Measurements from ENCODE around the gene TRIP13.
"Not testable (repeated sequence)": the region's sequence is repeated elsewhere in the genome, so short reads cannot be mapped to it uniquely, and the experiment has no call there.

TRIP13 gene

DNA sequence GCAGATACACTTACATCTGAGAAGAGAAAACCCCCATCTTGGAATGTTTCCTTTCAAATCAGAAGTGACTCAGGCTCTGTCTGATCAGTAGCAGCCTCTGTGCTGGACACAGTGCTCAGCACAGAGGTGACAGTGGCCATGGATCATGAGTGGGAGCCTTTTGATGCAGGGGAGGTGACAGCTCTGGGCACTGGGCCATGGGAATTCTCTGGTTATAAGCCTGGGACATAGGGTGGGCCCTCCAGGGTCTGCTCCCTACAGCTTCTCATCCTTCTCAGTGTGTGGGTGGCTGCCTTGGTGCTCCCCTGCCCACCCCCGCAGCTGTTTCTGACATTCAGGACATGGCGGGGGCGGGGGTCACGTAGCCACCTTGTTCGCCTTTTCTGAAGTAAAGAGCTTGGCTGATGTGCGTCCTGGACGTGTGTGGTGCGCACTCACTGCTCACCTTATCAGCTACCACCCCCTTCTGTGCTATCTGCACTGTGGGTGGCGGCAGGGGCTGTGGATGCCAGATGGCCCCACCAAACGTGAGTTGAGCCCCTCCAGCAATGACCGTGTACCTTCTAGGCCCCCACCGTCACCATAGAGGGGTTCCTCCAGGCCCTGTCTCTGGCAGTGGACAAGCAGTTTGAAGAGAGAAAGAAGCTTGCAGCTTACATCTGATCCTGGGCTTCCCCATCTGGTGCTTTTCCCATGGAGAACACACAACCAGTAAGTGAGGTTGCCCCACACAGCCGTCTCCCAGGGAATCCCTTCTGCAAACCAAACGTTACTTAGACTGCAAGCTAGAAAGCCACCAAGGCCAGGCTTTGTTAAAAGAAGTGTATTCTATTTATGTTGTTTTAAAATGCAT, 24.0 kb downstream of the TRIP13 start:
- H3K4me3 ChIP-seq (ENCODE audit: low read depth, low read length), result no peak overlapping the region

- H3K4me3 ChIP-seq (ENCODE audit: low read depth, low read length), result not testable (repeated sequence)
Observed at GRCh38 chr5:918717-919116, 26.0 kb downstream of the TRIP13 start.

DNA sequence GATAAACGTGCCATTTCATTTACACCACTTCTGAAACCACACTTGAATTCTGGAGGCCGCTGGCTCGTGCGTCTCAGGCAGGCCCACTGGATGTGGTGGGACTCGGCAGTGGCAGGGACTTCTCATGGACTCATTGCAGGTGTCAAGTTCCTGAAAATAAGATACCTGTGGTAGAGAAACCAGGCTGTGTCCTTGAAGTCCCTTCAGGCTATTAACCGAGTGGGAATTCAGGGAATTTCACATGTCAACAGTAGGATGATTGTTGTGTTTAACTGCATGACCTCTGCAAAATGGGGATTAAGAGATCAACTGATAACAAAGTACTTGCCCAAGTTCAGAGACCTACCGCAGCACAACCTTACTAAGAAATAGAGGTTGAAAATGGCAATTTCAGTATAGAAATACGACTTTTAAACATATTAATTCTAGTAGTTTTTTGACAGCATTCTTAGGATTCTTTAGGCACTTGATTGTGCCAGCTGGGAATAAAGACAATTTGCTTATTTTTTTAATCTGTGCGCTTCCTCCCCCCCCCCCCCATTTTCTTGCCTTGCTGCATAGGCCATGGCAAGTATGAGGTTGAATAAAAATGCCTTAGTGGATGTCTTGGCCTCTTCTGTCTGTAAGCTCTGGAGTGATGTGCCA, 26.8 kb downstream of the TRIP13 start:
- H3K4me3 ChIP-seq (ENCODE audit: low read depth, low read length), result no peak overlapping the region

GRCh38 chr5:920321-920720, 27.6 kb downstream of the TRIP13 start:
- H3K4me3 ChIP-seq (ENCODE audit: low read depth, low read length), result no peak overlapping the region

DNA sequence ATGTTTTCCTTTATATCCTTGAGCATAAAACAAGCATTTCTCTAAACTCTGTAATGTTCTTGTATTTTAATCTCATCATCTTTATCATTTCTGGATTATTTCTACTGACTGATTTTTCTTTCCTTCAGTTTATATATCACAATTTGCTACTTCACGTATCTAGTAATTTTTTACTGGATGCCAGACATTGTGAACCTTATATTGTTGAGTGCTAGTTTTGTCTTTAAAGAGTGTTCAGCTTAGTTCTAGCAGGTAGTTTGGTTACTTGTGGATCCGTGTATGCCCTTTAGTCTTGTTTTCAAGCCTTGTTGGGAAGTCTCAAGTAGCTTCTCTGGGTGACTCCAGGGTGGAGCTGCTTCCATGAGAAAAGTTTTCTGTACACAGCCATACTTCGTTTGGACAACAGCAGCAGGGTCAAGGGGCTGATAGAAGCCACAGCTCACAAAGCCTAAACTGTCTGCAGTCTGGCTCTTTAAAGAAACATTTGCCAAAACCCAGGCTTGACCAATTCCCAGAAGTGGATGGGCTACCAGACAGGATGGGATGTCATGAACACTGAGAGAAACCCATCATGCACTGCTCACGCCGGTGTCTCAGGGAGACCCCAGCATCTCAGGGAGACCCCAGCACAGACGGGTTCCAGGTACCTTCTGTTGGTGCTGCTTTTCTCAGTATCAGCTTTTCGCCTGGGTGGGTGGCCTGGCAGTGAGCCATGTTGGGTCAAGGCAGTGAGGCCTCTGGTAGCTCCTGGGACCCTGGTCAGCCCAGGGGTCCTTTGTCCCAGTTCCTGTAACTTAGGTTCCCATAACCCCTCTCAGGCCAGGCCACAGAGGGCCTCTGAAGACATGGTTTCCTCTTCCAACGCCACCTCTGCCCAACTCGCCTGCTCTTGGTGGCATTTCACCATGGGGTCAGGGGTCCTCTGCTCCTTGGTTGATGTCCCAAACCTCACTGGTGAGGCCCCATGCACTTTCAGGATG, 29.1 kb downstream of the TRIP13 start:
- H3K4me3 ChIP-seq (ENCODE audit: low read depth, low read length), result no peak overlapping the region

DNA sequence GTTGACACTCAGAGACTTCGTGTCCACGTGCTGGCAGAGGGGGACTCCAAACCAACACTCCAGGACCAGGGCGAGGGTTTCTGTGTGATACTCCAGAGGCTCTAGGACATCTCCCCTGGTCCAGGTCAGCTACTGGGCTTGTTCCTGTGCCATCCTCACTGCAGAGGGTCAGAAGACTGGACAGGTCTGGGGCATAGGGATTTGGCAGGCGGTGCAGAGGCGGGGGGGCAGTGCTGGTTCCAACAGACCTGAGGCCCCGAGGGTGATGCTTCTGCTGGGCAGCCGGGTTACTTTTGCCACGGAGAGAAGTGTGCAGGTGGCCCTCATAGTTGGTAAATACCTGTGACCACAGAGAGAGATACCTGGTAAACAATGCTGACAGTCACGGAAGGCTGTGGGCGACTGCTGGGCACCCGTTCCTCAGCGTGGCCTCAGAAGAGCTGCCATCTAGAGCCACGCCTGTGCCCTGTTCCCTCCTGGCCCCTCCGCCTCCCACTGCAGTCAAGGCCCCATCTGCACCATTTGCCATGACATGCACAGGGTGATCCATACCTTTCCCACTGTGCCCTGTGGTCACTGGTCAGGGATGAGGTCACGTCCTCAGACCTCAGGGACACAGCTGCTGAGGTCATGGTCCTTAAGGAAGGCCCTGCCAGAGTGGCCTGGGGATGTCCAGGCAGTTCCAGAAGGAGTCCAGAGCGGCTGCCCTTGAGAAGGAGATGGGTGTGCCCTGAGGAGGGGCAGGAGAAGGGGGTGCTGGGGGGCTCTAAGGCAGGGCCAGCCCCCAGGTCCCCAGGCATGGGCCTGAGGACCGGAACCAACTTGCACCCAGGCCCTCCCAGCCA, 30.0 kb downstream of the TRIP13 start:
- H3K4me3 ChIP-seq (ENCODE audit: low read depth, low read length), result no peak overlapping the region

GRCh38 chr5:923281-923873, 30.7 kb downstream of the TRIP13 start:
- H3K4me3 ChIP-seq (ENCODE audit: low read depth, low read length), result no peak overlapping the region

DNA sequence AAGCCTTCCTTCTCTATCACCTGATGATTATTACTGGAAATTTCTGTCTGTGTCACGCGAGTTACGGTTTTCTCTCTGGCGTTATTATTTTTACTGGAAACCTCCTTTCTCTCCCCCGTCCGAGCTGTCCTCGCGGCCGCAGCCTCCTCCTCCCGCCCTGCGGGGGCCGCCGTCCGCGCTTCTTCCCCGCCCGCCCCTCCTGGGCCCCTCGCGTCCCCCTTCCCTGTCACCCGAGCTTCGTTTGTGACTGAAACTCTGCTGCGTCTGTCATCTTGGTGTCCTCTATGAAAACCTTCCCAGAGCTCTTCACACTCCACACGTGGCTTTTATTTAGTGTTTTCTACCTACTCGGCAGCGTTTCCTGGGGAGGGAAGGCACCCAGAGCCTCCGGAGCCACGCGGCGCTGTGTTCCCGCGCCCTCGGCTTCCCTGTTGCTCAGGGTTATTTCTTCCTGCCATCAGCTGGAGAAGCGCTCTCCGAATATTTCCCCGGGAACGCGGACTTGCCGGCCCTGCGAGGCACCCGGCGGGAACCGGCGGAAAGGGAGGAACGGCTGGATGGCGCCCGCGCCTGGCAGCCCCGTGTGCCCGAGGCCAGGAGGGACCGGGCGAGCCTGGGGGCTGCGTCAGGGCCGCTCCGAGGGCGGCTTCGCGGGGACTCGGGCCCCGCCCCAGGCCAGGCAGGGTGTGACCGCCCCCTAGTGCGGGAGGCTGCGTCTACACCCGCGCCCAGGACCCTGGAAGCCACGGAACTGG, 33.9 kb downstream of the TRIP13 start:
- peak overlapping the region; percentile 10 for H3K4me3 ChIP-seq (ENCODE audit: low read depth, low read length)

DNA sequence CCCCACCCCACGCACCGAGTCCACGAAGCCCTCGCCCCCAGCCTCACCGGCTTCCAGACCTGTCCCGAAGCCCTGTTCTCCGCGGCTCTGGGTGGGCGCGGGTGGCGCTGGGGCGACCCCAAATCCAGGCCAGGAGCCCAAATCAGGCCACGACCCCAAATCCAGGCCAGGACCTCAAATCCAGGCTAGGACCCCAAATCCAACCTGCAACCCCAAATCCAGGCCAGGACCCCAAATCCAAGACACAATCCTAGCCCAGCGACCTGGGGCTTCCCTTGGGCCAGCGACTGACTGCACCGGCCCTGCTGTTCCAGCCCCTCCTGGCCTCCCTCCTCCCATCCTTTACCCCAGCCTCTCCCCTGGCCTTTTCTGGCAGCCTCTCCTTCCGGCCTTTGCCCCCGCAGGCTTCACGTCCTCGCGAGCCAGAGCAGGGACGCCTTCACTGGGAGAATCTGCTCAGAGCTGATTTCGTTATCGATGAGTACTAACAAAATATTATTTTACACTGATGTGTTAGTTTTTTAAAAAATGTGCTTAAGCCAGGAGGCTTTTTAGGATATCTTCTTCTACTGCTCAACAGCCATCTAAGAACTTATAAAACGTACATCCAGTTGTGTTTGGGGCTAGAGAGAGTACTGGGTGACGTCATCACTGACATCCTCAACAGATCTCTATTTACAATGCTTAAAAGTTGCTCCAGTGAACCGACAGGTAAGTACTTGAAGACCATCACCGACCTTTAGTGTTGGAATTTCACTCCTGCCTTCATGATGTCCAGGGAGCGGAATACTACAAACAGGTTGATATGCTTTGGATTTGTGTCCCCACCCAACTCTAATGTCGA, 34.7 kb downstream of the TRIP13 start:
- H3K4me3 ChIP-seq (ENCODE audit: low read depth, low read length), result no peak overlapping the region

DNA sequence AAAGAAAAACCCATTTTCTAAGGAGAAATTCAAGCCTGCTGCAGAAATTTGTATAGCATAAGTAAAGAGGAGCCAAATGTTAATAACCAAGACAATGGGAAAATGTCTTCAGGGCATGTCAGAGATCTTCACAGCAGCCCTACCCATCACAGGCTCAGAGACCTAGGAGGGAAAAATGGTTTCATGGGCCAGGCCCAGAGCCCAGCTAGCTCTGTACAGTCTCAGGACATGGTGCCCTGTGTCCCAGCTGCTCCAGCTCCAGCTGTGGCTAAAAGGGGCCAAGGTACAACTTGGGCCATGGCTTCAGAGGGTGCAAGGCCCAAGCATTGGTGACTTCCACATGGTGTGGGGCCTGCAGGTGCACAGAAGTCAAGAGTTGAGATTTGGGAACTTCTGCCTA, 36.5 kb downstream of the TRIP13 start:
- H3K4me3 ChIP-seq (ENCODE audit: low read depth, low read length), result not testable (repeated sequence)

DNA sequence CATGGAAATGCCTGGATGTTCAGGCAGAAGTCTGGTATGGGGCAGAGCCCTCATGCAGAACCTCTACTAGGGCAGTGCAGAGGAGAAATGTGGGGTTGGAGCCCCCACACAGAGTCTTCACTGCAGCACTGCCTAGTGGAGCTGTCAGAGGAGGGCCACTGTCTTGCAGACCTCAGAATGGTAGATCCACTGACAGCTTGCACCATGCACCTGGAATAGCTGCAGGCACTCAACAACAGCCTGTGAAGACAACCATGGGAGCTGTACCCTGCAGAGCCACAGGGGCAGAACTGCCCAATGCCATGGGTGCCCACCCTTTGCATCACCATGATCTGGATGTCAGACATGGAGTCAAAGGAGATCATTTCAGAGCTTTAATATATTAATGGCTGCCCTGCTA, 36.9 kb downstream of the TRIP13 start:
- H3K4me3 ChIP-seq (ENCODE audit: low read depth, low read length), result no peak overlapping the region

- no peak overlapping the region for H3K4me3 ChIP-seq (ENCODE audit: low read depth, low read length)
Observed at GRCh38 chr5:930866-931265, 38.2 kb downstream of the TRIP13 start.

- no peak overlapping the region for H3K4me3 ChIP-seq (ENCODE audit: low read depth, low read length)
Observed at GRCh38 chr5:931570-932145, 39.0 kb downstream of the TRIP13 start.

GRCh38 chr5:932151-932627, 39.5 kb downstream of the TRIP13 start:
- H3K4me3 ChIP-seq (ENCODE audit: low read depth, low read length), result no peak overlapping the region

- H3K4me3 ChIP-seq (ENCODE audit: low read depth, low read length), result no peak overlapping the region
Observed at GRCh38 chr5:932628-933250, 40.1 kb downstream of the TRIP13 start.

GRCh38 chr5:933251-933861, 40.7 kb downstream of the TRIP13 start:
- H3K4me3 ChIP-seq (ENCODE audit: low read depth, low read length), result no peak overlapping the region

DNA sequence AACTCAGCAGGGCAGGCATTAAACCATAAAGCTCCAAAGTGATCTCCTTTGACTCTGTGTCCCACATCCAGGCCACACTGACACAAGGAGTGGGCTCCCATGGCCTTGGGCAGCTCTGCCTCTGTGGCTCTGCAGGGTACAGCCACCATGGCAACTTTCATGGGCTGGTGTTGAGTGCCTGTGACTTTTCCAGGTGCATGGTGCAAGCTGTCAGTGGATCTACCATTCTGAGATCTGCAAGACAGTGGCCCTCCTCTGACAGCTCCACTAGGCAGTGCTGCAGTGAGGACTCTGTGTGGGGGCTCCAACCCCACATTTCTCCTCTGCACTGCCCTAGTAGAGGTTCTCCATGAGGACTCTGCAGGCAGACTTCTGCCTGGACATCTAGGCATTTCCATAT, 41.3 kb downstream of the TRIP13 start:
- H3K4me3 ChIP-seq (ENCODE audit: low read depth, low read length), result not testable (repeated sequence)
